ENCODE measurements around the gene ADCY4. TPM values are rescaled to one million over a fixed set of nuclear protein-coding genes. Genes with fewer than 3 reads are reported as not detected.

ADCY4 gene
- total and polyA plus RNA-seq, 2 of the 8 experiments (the other 6 are each of a cell fraction or from before 2014, with no cell fraction given): 0.27 to 0.35 TPM

DNA sequence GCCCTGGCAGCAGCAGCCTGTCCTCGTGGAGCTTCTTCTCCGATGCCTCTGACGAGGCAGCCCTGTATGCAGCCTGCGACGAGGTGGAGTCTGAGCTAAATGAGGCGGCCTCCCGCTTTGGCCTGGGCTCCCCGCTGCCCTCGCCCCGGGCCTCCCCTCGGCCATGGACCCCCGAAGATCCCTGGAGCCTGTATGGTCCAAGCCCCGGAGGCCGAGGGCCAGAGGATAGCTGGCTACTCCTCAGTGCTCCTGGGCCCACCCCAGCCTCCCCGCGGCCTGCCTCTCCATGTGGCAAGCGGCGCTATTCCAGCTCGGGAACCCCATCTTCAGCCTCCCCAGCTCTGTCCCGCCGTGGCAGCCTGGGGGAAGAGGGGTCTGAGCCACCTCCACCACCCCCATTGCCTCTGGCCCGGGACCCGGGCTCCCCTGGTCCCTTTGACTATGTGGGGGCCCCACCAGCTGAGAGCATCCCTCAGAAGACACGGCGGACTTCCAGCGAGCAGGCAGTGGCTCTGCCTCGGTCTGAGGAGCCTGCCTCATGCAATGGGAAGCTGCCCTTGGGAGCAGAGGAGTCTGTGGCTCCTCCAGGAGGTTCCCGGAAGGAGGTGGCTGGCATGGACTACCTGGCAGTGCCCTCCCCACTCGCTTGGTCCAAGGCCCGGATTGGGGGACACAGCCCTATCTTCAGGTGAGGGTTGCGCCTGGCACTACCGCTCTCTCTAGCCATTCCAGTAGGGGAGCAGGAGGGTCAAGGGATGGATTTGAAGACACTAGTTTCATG is 35.2 kb upstream of the ADCY4 start:
- Histone ChIP-seq H2AK5ac (ENCODE audit: low read depth, low read length) (no peak overlapping the region), H3K79me2 (ENCODE audit: control insufficient read depth in 1 of 2, insufficient read depth in 2 of 2, low read length in 2 of 2) (no peaks in the 10 kb centered on the region), H3K4me2 (ENCODE audit: insufficient read depth in 1 of 2, low read depth in 2 of 2, low read length in 2 of 2) (no peak overlapping the region; a peak in 1 of 4 replicates), H3K36me3 (ENCODE audit: control insufficient read depth in 2 of 4, insufficient read depth in 4 of 4, low read length in 3 of 4) (peaks cover 3 to 11% (median 6%) of the 10 kb centered on the region in 4 experiments; a peak in 5 of 8 replicates), H2BK12ac (ENCODE audit: low read depth, low read length) (no peak overlapping the region), H2BK15ac (ENCODE audit: low read length) (no peak overlapping the region), H3K4ac (replicated peaks; ENCODE audit: insufficient read length, low read depth, low read length) (no peak overlapping the region), H3K23ac (ENCODE audit: insufficient read length) (no peak overlapping the region), H4K20me1 (replicated peaks in 1 of 2; ENCODE audit: control insufficient read depth in 1 of 2, insufficient read depth in 2 of 2, low read length in 2 of 2) (peaks cover 0 to 3% of the 10 kb centered on the region in 2 experiments), H3K9me3 (ENCODE audit: insufficient read depth in 2 of 2, low read depth in 1 of 2, low read length in 1 of 2) (no peaks in the 10 kb centered on the region), H2AFZ (ENCODE audit: low read length) (no peak overlapping the region), H4K8ac (ENCODE audit: extremely low read depth, insufficient read depth, low read length) (no peak overlapping the region), H4K91ac (replicated peaks; ENCODE audit: insufficient read length, low read length) (no peak overlapping the region), H3K56ac (replicated peaks; ENCODE audit: insufficient read length, low read depth, low read length) (no peak overlapping the region), H2BK20ac (ENCODE audit: low read length) (no peak overlapping the region), H3K4me3 (ENCODE audit: extremely low read depth in 1 of 4, insufficient read depth in 2 of 4, low read depth in 3 of 4, low read length in 4 of 4) (no peak overlapping the region), H3K79me1 (ENCODE audit: low read depth, low read length) (no peaks in the 10 kb centered on the region; the same call in 1 of the 2 replicates), H3K9ac (replicated peaks in 1 of 4; ENCODE audit: extremely low read depth in 1 of 4, low read depth in 3 of 4, low read length in 3 of 4) (no peak overlapping the region), H3K27ac (ENCODE audit: low read depth, low read length) (no peak overlapping the region), H3K14ac (ENCODE audit: insufficient read length) (no peak overlapping the region), H3K4me1 (replicated peaks in 1 of 4; ENCODE audit: control insufficient read depth in 3 of 4, insufficient read depth in 4 of 4, low read length in 3 of 4) (peaks cover 0 to 10% (median 7%) of the 10 kb centered on the region in 4 experiments; a peak in 6 of 7 replicates), H3K18ac (ENCODE audit: extremely low read depth, low read length) (no peak overlapping the region), H2BK120ac (replicated peaks; ENCODE audit: low read depth, low read length) (no peak overlapping the region), H3K27me3 (replicated peaks in 1 of 4; ENCODE audit: control insufficient read depth in 3 of 4, extremely low read depth in 1 of 4, insufficient read depth in 3 of 4, low read length in 3 of 4) (no peaks in the 10 kb centered on the region; a peak in 1 of 7 replicates), H2BK5ac (ENCODE audit: low read depth, low read length) (no peak overlapping the region), H4K5ac (ENCODE audit: insufficient read length, low read depth, low read length) (no peak overlapping the region), H3K23me2 (ENCODE audit: low read depth, low read length) (peaks cover 16% of the 10 kb centered on the region)
- no peak for TF ChIP-seq RFX5 (IDR thresholded peaks at IDR 0.05; ENCODE audit: borderline replicate concordance, low read depth, low read length)
- no peak for TF ChIP-seq SRF (IDR thresholded peaks at IDR 0.05; ENCODE audit: low read depth, low read length)
- no peak for TF ChIP-seq EZH2 (IDR thresholded peaks at IDR 0.05; ENCODE audit: low read depth, low read length, severe bottlenecking)
- POLR2A ChIA-PET (ENCODE audit: partially characterized antibody): interaction anchor here (0.7 to 4.2 kb wide), 10 partner anchors 9 to 72 kb away, joined by 3 to 24 read pairs (median 3); partner anchors contain the start of genes CBLN3 and KHNYN
- 91% methylated on average over 19 of the region's 32 CpGs; no CpG with 5 or more reads in 1 of the 2 experiments for WGBS, 2 experiments (ENCODE audit: extremely low coverage in 1 of 2, insufficient coverage in 1 of 2, insufficient read length in 1 of 2, insufficient replicate concordance in 2 of 2, low coverage in 1 of 2, low lambda C conversion rate in 2 of 2, missing lambda C conversion rate in 1 of 2)
- DNase-seq (ENCODE audit: low read depth in 1 of 2, low spot score in 2 of 2) (no peak), FAIRE-seq (no peak)
- CTCF ChIA-PET (ENCODE audit: partially characterized antibody): interaction anchor here (0.6 to 16.4 kb wide), 14 partner anchors 9 to 298 kb away, joined by 3 to 207 read pairs (median 5); partner anchors contain the start of genes ADCY4, CBLN3, KHNYN and RIPK3
